ENCODE data around the gene HOOK2. TPM values are rescaled to one million over a fixed set of nuclear protein-coding genes. Genes with fewer than 3 reads are reported as not detected.

The HOOK2 gene
- total and polyA plus RNA-seq, 9 of the 15 experiments (the other 6 are each of a cell fraction or from before 2014, with no cell fraction given), result 1.3 to 17.2 (median 9.9) TPM

DNA sequence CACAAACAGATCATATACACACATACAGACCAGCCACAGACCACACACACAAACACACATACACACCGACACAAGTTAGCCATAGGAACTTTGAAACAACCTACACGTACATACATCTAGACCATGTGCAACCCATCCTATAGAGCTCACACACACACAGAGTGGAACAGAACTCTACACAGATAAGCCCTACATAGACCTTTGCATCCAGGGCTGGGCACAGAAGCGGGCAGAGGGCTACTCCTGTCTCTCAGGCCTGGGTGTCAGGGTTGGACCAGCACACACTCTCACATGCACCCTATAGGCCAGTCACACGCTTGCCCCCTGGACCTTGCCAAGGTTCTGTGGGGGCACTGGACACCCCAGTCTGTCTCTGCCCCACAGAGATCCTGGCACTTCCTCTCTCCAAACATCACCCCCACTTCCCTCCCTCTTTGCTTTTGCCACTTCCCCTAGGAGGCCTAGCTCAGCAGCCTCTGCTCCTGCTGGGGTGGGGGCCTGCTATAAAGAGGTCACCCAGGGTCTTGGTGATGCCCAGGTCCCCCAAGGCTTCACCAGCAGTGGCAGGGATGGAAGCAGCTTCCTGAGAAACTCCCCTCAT, 10.2 kb upstream of the HOOK2 start (continued):
- TF ChIP-seq MLX (CRISPR knock-in tag; conservative IDR thresholded peaks at IDR 0.05) (no peak), KAT7 (CRISPR knock-in tag; IDR thresholded peaks at IDR 0.05; ENCODE audit: borderline replicate concordance) (no peak), GTF2F1 (IDR thresholded peaks at IDR 0.05; ENCODE audit: low read depth, low read length) (no peak), EP400 (IDR thresholded peaks at IDR 0.05) (no peak), ZBTB26 (CRISPR knock-in tag; IDR thresholded peaks at IDR 0.05) (0 out of 2 replicates have a peak, but pooled peaks have one; percentile 1), TAF15 (IDR thresholded peaks at IDR 0.05; ENCODE audit: low read depth, low read length) (no peak), BACH1 (tag; IDR thresholded peaks at IDR 0.05) (no peak), MITF (IDR thresholded peaks at IDR 0.05) (no peak), SRF (CRISPR knock-in tag; IDR thresholded peaks at IDR 0.05) (no peak), MTF1 (CRISPR knock-in tag; IDR thresholded peaks at IDR 0.05; ENCODE audit: borderline replicate concordance) (no peak), CHD4 (IDR thresholded peaks at IDR 0.05; ENCODE audit: insufficient read depth, insufficient replicate concordance, low read depth, low read length, poor library complexity, severe bottlenecking) (no peak), PHB (CRISPR knock-in tag; IDR thresholded peaks at IDR 0.05) (no peak), ZNF3 (CRISPR knock-in tag; IDR thresholded peaks at IDR 0.05) (no peak), NKRF (IDR thresholded peaks at IDR 0.05; ENCODE audit: borderline replicate concordance) (no peak), CHD2 (IDR thresholded peaks at IDR 0.05; ENCODE audit: low read depth, low read length) (no peak)
- TF ChIP-seq, protein P1, sequence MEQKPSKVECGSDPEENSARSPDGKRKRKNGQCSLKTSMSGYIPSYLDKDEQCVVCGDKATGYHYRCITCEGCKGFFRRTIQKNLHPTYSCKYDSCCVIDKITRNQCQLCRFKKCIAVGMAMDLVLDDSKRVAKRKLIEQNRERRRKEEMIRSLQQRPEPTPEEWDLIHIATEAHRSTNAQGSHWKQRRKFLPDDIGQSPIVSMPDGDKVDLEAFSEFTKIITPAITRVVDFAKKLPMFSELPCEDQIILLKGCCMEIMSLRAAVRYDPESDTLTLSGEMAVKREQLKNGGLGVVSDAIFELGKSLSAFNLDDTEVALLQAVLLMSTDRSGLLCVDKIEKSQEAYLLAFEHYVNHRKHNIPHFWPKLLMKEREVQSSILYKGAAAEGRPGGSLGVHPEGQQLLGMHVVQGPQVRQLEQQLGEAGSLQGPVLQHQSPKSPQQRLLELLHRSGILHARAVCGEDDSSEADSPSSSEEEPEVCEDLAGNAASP (IDR thresholded peaks at IDR 0.05), result no peak
- TF ChIP-seq, protein P2, sequence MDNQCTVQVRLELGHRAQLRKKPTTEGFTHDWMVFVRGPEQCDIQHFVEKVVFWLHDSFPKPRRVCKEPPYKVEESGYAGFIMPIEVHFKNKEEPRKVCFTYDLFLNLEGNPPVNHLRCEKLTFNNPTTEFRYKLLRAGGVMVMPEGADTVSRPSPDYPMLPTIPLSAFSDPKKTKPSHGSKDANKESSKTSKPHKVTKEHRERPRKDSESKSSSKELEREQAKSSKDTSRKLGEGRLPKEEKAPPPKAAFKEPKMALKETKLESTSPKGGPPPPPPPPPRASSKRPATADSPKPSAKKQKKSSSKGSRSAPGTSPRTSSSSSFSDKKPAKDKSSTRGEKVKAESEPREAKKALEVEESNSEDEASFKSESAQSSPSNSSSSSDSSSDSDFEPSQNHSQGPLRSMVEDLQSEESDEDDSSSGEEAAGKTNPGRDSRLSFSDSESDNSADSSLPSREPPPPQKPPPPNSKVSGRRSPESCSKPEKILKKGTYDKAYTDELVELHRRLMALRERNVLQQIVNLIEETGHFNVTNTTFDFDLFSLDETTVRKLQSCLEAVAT (IDR thresholded peaks at IDR 0.05), result no peak; a peak in 1 of 4 replicates
- TF ChIP-seq, protein P3, sequence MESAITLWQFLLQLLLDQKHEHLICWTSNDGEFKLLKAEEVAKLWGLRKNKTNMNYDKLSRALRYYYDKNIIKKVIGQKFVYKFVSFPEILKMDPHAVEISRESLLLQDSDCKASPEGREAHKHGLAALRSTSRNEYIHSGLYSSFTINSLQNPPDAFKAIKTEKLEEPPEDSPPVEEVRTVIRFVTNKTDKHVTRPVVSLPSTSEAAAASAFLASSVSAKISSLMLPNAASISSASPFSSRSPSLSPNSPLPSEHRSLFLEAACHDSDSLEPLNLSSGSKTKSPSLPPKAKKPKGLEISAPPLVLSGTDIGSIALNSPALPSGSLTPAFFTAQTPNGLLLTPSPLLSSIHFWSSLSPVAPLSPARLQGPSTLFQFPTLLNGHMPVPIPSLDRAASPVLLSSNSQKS (CRISPR knock-in tag; IDR thresholded peaks at IDR 0.05), result no peak
